ENCODE data around the gene OTOL1. TPM values are rescaled to one million over a fixed set of nuclear protein-coding genes. Genes with fewer than 3 reads are reported as not detected.
"Not testable (repeated sequence)": the region's sequence is repeated elsewhere in the genome, so short reads cannot be mapped to it uniquely, and the experiment has no call there.

The OTOL1 gene
- total RNA-seq, 1 donor: not detected

- H3K4me3 ChIP-seq (ENCODE audit: low read depth, low read length): no peak overlapping the region
- no peak for DNase-seq (ENCODE audit: low read depth)
- TF ChIP-seq CTCF (IDR thresholded peaks at IDR 0.05; ENCODE audit: insufficient read depth, low read length): no peak
Observed at GRCh38 chr3:161474139-161474538, 22.5 kb upstream of the OTOL1 start.

- no peak for DNase-seq (ENCODE audit: low read depth)
- H3K4me3 ChIP-seq (ENCODE audit: low read depth, low read length): no peak overlapping the region
- no peak for TF ChIP-seq CTCF (IDR thresholded peaks at IDR 0.05; ENCODE audit: insufficient read depth, low read length)
Observed at GRCh38 chr3:161474741-161475140, 21.9 kb upstream of the OTOL1 start.

- DNase-seq (ENCODE audit: low read depth): no peak
- H3K4me3 ChIP-seq (ENCODE audit: low read depth, low read length): no peak overlapping the region
- TF ChIP-seq CTCF (IDR thresholded peaks at IDR 0.05; ENCODE audit: insufficient read depth, low read length): no peak
Observed at GRCh38 chr3:161475206-161475605, 21.4 kb upstream of the OTOL1 start.

- no peak for TF ChIP-seq CTCF (IDR thresholded peaks at IDR 0.05; ENCODE audit: insufficient read depth, low read length)
- no peak overlapping the region for H3K4me3 ChIP-seq (ENCODE audit: low read depth, low read length)
- DNase-seq (ENCODE audit: low read depth): no peak
Observed at GRCh38 chr3:161475905-161476304, 20.7 kb upstream of the OTOL1 start.

GRCh38 chr3:161484226-161484625, 12.4 kb upstream of the OTOL1 start:
- TF ChIP-seq CTCF (IDR thresholded peaks at IDR 0.05; ENCODE audit: insufficient read depth, low read length): no peak

GRCh38 chr3:161488284-161488683, 8.3 kb upstream of the OTOL1 start:
- not testable (repeated sequence) for DNase-seq (ENCODE audit: low read depth); H3K4me3 ChIP-seq (ENCODE audit: low read depth, low read length)

More at GRCh38 chr3:161484226-161484625, 12.4 kb upstream of the OTOL1 start:
- H3K4me3 ChIP-seq (ENCODE audit: low read depth, low read length): no peak overlapping the region
- no peak for DNase-seq (ENCODE audit: low read depth)

- H3K4me3 ChIP-seq (ENCODE audit: low read depth, low read length): no peak overlapping the region
- no peak for DNase-seq (ENCODE audit: low read depth)
- no peak for TF ChIP-seq CTCF (IDR thresholded peaks at IDR 0.05; ENCODE audit: insufficient read depth, low read length)
Observed at GRCh38 chr3:161489395-161489794, 7.2 kb upstream of the OTOL1 start.

GRCh38 chr3:161490845-161491244, 5.8 kb upstream of the OTOL1 start:
- H3K4me3 ChIP-seq (ENCODE audit: low read depth, low read length); DNase-seq (ENCODE audit: low read depth): not testable (repeated sequence)
